HG03045 (cell line): ENCODE measurements around the gene ATP6AP1.

ENCODE experiments used
- ATAC-seq: cut with Tn5 transposase; IDR thresholded peaks from one replicate; pipeline ENCODE4 v1.9.1; 2021; ENCODE audit warnings: mild to moderate bottlenecking, moderate library complexity; ENCODE audit not compliant: unreplicated experiment

ATP6AP1 gene

DNA sequence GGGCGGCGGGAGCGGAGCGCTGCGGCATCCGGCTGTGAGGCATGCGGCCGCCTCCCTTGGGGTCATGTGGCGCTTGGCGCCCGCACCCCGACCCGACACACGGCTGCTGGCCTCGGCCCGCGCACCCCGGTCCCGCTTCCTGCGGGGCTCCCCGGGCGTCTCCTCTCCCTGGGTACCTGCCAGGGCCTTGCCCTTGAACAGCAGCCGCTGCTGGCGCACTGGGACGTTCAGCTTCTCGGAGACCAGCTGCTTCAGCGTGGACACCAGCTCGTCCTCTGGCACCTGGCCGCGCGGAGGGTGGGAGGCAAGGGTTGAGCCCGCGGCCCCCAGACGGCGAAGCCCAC is 57.5 kb downstream of the ATP6AP1 start:
- no peak for ATAC-seq
